Mesothelial cell of epicardium (in vitro differentiated cells): ENCODE data around the gene ULBP3. TPM values are rescaled to one million over a fixed set of nuclear protein-coding genes. Genes with fewer than 3 reads are reported as not detected.

ENCODE experiments used
- DNase-seq, 2 experiments: peaks; one replicate each; pipeline ENCODE4 v3.0.0; 2021; ENCODE audit warnings: low spot score in 2 of 2; ENCODE audit not compliant: unreplicated experiment in 2 of 2
- H3K27ac Mint-ChIP-seq: 2 replicates; pipeline ENCODE4 v1.8.0; 2021; ENCODE audit warnings: mixed read lengths
- H3K27me3 Mint-ChIP-seq: 2 replicates; pipeline ENCODE4 v1.8.0; 2021; ENCODE audit warnings: low read depth, mixed read lengths
- H3K36me3 Mint-ChIP-seq: 2 replicates; pipeline ENCODE4 v1.8.0; 2021; ENCODE audit warnings: mixed read lengths
- H3K4me1 Mint-ChIP-seq: 2 replicates; pipeline ENCODE4 v1.8.0; 2021; ENCODE audit warnings: mixed read lengths
- H3K4me3 Mint-ChIP-seq: 2 replicates; pipeline ENCODE4 v1.8.0; 2021; ENCODE audit warnings: mild to moderate bottlenecking, moderate library complexity, mixed read lengths
- H3K9me3 Mint-ChIP-seq: 2 replicates; pipeline ENCODE4 v1.8.0; 2021; ENCODE audit warnings: mixed read lengths
- total RNA-seq: library from RNA; stranded (reverse); gene quantifications from 3 replicates; pipeline ENCODE4 v1.2.1, GENCODE V29; 2021
- TF ChIP-seq, protein P1 (sequence below): fragments of 200-600 bp; sonication (generic); IDR thresholded peaks from one replicate; pipeline ENCODE4 v1.5.0; 2021; ENCODE audit warnings: antibody characterized with exemption; ENCODE audit not compliant: unreplicated experiment

Gene ULBP3
- total RNA-seq, 1 donor from 2014 or later, result 4.3 TPM

DNA sequence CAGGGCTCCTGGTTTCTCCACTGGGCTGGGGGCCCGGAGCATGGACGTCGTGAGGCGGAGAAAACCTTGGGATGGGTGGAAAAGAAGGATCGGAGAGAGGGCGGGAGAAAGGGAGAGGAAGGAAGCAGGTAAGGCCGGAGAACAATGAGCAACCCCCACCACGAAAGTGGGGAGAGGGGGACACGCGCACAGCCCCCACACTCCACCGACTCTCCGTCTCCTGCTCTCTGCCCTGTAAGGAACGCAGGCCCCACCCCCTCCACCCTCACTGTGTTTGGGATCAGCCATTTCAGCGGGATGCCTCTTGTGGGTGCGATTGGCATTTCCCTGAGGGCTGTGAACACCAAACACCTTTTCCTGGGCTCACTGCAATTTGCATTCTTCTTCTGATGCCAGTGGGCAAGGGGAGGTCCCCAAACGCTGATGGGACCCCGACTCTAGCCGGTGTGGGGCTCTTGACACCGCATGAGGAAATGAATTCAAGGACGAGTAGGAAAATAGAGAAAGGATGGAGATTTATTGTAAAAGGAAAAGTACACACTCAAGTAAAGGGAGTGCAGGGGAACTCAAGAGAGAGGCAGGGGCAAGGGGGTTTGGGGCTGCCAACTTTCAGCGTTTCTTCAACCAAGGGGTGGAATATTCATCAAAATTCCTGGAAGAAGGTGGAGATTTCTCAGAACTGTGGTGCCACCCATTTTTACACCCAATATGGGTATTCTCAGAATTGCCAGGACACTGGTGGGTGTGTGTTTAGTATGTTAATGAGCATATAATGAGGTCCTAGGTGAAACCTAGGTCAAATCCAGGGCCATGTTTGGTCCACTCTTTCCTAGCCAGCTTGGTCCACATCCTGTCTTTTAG lies 30.5 kb downstream of the ULBP3 start:
- DNase-seq, result no peak
- TF ChIP-seq, protein P1, sequence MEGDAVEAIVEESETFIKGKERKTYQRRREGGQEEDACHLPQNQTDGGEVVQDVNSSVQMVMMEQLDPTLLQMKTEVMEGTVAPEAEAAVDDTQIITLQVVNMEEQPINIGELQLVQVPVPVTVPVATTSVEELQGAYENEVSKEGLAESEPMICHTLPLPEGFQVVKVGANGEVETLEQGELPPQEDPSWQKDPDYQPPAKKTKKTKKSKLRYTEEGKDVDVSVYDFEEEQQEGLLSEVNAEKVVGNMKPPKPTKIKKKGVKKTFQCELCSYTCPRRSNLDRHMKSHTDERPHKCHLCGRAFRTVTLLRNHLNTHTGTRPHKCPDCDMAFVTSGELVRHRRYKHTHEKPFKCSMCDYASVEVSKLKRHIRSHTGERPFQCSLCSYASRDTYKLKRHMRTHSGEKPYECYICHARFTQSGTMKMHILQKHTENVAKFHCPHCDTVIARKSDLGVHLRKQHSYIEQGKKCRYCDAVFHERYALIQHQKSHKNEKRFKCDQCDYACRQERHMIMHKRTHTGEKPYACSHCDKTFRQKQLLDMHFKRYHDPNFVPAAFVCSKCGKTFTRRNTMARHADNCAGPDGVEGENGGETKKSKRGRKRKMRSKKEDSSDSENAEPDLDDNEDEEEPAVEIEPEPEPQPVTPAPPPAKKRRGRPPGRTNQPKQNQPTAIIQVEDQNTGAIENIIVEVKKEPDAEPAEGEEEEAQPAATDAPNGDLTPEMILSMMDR, result no peak
- H3K36me3 Mint-ChIP-seq, result no peaks in the 10 kb centered on the region
- peak overlapping the region; percentile 4 for H3K4me3 Mint-ChIP-seq
- H3K27me3 Mint-ChIP-seq, result peaks cover 100% of the 10 kb centered on the region
- peaks cover 8% of the 10 kb centered on the region for H3K4me1 Mint-ChIP-seq
- H3K9me3 Mint-ChIP-seq, result peaks cover 10% of the 10 kb centered on the region
- H3K27ac Mint-ChIP-seq, result no peak overlapping the region

DNA sequence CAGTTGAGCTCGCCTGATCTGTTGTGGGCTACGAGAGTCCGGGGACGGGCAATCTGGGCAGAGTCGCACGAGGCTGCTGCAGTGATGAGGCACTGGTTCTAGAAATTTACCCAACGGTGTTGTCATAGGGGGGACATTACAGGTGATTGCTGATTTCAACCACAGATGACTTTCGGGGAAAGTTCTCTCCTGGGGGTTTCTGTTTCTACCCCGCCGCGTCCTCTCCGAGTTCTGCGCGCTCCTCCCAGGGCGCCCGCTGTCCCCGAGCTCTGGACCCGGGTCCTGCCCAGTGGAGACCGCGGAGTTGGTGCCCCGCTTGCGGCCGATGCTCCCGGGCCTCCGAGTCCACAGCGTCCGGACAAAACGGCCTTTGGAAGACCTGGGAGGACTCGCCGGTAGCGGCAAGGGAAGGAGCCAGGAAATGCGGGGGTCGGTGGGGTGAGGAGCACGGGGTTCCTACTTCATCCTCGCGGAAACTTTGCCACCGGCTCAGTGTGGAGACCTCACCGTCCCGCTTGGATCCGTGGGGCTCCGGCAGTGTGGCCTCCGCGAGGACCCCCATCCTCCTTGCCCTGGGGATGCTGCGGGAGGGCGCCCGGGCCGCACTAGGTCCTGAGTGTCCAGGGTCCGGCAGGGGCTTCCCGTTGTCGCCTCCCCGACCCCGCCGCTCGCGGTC lies 31.3 kb downstream of the ULBP3 start:
- DNase-seq, result no peak
- Mint-ChIP-seq H3K27ac (no peak overlapping the region), H3K27me3 (peaks cover 100% of the 10 kb centered on the region), H3K4me3 (peak overlapping the region; percentile 40), H3K4me1 (peaks cover 8% of the 10 kb centered on the region), H3K9me3 (peaks cover 10% of the 10 kb centered on the region), H3K36me3 (no peaks in the 10 kb centered on the region)
- TF ChIP-seq, protein P1, result no peak

DNA sequence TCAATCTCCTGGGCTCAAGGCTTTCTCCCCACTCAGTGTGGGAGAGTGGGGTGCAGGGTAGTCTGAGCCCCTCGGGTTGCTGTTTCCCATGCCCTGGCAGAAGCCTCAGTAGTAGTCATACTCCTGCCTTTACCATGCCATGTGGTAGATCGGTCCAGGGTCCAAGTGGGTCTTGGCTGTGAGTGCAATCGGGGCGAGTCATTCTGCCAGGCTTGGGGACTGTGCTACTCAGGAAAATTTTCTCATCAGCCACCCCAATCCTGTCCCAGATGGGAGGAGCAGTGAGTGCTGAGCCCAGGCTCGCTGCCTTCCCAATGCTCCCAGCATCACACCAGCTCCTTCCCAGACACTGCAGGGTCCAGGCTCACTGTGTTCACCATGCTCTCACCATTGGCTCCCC lies 32.8 kb downstream of the ULBP3 start:
- Mint-ChIP-seq H3K4me1 (peaks cover 8% of the 10 kb centered on the region), H3K36me3 (no peaks in the 10 kb centered on the region), H3K4me3 (no peak overlapping the region), H3K9me3 (peaks cover 10% of the 10 kb centered on the region), H3K27me3 (peaks cover 97% of the 10 kb centered on the region), H3K27ac (no peak overlapping the region)
- no peak for DNase-seq
- TF ChIP-seq, protein P1, result no peak

DNA sequence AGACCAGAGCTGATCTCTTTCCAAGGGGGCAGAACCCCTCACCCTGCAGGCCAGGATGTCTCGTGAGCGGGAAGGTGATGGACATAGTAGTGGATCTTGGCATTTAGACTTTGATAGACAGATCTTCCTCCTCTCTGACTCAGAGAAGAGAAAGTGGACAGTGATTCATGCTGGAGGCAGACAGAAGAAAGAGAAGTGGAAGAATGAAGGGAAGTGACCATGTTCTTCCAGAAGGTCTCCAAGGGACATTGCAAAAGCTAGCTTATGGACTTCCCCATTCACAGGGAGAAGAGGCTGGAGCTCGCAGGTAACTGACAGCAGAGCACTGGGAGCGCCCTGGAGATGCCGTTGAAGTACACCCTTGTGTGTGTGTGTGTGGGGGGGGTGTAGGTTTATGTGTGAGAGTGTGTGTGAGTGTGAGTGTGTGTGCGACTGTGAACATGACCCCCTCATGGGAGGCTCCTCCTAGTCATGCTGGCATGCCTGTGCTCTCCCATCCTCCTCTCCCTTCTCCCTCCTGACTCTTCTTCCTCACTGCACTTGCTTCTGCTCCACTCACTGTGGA lies 35.6 kb downstream of the ULBP3 start:
- Mint-ChIP-seq H3K4me3 (no peak overlapping the region), H3K9me3 (peaks cover 10% of the 10 kb centered on the region), H3K4me1 (peaks cover 8% of the 10 kb centered on the region), H3K36me3 (no peaks in the 10 kb centered on the region), H3K27me3 (peaks cover 96% of the 10 kb centered on the region), H3K27ac (no peak overlapping the region)
- no peak for DNase-seq
- TF ChIP-seq, protein P1, result no peak

DNA sequence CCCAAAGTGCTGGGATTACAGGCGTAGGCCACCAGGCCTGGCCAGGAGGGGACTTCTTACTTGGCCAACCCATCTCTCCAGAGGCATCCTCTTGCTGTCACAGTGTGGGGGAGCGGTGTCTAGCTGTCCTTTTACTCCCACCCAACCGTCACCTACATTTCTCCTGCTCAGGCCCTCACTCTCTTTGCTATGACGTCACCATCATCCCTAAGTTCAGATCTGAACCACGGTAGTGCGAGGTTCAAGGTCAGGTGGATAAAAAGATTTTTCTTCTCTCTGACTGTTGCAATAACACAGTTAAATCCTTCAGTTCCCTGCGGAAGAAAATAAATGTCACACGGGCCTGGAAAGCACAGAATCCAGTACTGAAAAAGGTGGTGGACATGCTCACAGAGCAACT lies 36.3 kb downstream of the ULBP3 start:
- H3K27me3 Mint-ChIP-seq, result peaks cover 96% of the 10 kb centered on the region
- no peak overlapping the region for H3K4me3 Mint-ChIP-seq
- H3K36me3 Mint-ChIP-seq, result no peaks in the 10 kb centered on the region
- H3K9me3 Mint-ChIP-seq, result peaks cover 10% of the 10 kb centered on the region
- no peak overlapping the region for H3K27ac Mint-ChIP-seq
- TF ChIP-seq, protein P1, result no peak
- H3K4me1 Mint-ChIP-seq, result peaks cover 6% of the 10 kb centered on the region
- no peak for DNase-seq
